HG03139 (cell line): ENCODE data around the gene PYURF.
"Not testable (repeated sequence)": the region's sequence is repeated elsewhere in the genome, so short reads cannot be mapped to it uniquely, and the experiment has no call there.

ENCODE experiments used
- ATAC-seq: cut with Tn5 transposase; IDR thresholded peaks from one replicate; pipeline ENCODE4 v1.9.1; 2021; ENCODE audit not compliant: unreplicated experiment

Gene PYURF, protein sequence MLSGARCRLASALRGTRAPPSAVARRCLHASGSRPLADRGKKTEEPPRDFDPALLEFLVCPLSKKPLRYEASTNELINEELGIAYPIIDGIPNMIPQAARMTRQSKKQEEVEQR

GRCh38 chr4:88523325-88524129, at the start of gene PYURF:
Gene PYURF (minus strand): TSS chr4:88523776. CDS start chr4:88523700, 76 bp downstream.
- ATAC-seq = peak; percentile 83

DNA sequence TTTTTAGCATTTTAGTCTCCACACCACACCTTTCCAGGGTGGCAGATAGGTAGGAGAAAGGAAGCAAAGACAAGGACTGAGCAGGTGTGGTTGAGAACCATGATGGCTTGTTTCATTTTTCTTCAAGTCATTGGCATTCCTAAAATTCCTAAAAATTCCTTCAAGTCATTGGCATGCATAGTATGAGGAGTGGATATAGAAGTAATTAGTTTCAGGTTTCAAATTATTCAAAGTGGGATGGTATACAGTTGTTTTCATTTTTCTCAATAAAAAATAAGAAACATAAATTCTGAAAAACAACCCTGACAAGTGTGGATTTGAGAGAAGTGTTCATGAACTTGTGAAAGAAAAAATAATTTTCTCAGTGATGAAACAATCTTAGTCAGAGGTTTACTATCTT, 46.4 kb upstream of the PYURF start:
- no peak for ATAC-seq

DNA sequence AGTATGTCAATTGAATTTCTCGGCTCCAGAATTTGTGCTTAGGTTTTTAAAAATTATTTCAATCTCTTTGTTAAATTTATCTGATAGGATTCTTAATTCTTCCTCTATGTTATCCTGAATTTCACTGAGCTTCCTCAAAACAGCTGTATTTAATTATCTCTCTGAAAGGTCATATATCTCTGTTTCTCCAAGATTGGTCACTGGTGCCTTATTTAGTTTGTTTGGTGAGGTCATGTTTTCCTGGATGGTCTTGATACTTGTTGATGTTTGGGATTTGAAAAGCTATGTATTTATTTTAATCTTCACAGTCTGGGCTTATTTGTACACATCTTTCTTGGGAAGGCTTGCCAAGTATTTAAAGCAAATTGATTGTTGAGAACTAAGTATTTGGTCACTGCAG, 44.0 kb upstream of the PYURF start:
- no peak for ATAC-seq

GRCh38 chr4:88549815-88550214, 26.2 kb upstream of the PYURF start:
- no peak for ATAC-seq

DNA sequence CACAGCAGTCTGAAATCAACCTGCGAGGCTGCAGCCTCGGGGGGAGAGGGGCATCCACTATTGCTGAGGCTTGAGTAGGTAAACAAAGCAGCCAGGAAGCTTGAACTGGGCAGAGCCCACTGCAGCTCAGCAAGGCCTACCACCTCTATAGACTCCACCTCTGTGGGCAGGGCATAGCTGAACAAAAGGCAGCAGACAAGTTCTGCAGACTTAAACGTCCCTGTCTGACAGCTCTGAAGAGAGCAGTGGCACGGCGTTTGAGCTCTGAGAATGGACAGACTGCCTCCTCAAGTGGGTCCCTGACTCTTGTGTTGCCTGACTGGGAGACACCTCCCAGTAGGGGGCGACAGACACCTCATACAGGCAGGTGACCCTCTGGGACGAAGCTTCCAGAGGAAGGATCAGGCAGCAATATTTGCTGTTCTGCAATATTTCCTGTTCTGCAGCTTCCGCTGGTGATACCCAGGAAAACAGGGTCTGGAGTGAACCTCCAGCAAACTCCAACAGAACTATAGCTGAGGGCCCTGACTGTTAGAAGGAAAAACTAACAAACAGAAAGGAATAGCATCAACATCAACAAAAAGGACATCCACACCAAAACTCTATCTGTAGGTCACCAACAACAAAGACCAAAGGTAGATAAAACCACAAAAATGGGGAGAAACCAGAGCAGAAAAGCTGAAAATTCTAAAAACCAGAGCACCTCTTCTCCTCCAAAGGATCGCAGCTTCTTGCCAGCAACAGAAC, 15.9 kb upstream of the PYURF start:
- not testable (repeated sequence) for ATAC-seq

- no peak for ATAC-seq
Measured at GRCh38 chr4:88537709-88538108, 14.1 kb upstream of the PYURF start.

DNA sequence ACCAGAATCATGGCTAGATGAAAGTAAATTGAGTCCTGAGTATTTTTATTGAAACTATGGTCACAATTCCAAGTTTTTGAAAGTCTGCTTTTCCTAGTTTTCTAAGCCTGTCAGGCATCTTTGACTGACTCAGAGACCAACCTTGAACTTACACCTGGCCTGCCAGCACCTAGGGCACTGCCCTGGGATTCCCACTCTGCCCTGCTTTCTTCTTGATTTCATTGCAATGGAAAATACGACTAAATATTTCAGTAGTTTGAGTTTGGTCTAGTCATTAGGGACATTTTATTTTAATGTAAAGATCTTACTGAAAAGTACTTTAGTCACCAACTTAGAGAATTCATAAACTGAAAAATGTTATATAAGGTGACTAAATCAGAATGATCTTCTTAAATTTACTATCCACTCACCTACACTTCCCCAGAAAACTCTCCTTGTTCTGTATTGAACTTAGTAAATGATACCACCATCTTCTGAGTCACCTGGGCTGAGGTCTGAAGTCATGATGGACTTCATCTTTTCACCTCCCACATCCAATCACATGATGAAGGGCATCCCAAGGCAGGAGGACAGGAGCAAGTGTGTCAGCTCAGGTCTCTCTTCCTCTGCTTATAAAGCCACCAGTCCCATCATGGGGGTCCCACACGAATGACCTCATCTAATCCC, 11.6 kb upstream of the PYURF start:
- ATAC-seq = no peak

DNA sequence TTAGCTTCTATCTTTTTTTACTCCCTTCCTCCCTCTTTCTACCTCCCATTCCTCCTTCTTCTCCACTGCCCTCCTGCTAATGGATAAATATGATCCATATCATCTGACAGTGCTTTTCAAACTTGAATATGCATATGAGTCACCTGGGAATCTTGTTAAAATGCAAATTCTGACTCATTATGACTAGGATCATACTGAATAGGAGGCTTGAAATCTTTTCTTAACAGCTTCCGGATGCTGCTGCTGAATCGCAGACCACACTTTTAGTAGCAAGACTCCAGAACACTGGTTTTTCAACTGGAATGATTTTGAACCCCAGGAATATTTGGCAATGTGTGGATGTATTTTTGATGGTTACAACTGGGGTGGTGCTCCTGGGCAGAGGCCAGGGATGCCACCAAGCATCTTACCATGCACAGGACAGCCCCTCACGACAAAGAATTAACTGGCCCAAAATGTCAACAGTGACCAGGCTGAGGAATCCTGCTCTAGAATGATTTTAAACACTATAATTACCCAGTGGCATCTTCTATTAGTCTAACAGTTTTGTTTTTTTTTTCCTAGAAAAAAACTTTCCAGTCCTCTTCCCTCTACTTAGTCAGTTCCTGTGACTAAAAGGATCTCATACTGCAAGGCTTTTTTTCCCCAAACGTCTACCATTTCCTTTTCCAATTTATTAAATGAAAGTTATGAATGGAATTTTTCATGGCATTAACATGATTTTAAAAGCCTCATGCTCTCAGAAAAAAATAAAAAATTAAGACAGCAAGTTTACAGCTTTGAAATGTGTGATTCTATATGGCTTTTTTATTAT, 10.6 kb upstream of the PYURF start:
- ATAC-seq = no peak

GRCh38 chr4:88533088-88533790, 9.7 kb upstream of the PYURF start:
- no peak for ATAC-seq

DNA sequence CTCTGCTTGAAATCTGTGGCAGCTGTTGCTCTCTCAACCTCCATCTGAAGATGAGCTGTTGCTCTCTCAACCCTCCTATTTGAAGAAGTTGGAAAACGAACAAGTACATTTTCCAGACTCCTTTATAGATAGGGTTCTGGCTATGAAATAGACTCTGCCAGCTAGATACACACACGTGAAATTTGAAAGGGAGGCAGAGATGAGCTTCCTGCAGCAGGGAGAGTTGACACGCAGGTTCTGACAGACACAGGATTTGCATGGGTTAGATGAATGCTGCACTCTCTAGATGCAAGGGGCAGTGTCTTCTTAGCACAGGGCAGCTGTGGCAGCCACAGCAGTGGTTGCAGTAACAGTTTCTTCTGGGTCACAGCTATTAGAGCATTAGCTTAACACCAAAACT, 8.0 kb upstream of the PYURF start:
- ATAC-seq = no peak

GRCh38 chr4:88528861-88529260, 5.3 kb upstream of the PYURF start:
- no peak for ATAC-seq

GRCh38 chr4:88527787-88528186, 4.2 kb upstream of the PYURF start:
- no peak for ATAC-seq

GRCh38 chr4:88526221-88526815, 2.7 kb upstream of the PYURF start:
- ATAC-seq = no peak

- no peak for ATAC-seq
Measured at GRCh38 chr4:88524171-88524570, 595 bp upstream of the PYURF start.

GRCh38 chr4:88522702-88523324, 763 bp downstream of the PYURF start:
- ATAC-seq = no peak

- ATAC-seq = no peak
Measured at GRCh38 chr4:88518911-88519310, 4.7 kb downstream of the PYURF start.

- ATAC-seq = no peak
Measured at GRCh38 chr4:88517825-88518224, 5.8 kb downstream of the PYURF start.

DNA sequence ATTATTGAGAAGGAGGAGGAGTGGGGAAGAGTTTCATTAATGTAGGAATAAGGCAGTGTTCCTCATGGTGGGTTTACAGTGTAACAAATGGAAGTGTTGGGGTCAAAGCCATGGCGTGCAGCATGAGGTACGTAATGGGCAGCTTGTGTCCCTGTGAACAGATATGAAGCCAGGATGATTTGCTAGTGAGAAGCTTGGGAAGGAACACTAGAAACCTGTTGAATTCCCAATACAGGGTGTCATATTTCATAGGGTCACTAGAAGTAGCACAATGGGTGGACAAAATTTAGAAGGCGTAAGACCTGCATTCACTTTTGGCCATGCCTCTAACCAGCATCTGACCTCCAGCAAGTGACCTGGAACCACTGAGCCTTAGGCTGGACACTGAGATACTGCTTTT, 6.8 kb downstream of the PYURF start:
- ATAC-seq = no peak
